Activated CD4-positive, alpha-beta T cell treated with anti-CD3 and anti-CD28 coated beads for 4 hours (primary cell): ENCODE results near the gene PMEPA1.
A peak's percentile ranks its signal among the peaks of the same experiment; 100 is the strongest.

Experiments used
- DNase-seq, 2 donors: peaks; one replicate each; pipeline ENCODE4 v3.0.0-alpha.2; 2020

Gene PMEPA1

DNA sequence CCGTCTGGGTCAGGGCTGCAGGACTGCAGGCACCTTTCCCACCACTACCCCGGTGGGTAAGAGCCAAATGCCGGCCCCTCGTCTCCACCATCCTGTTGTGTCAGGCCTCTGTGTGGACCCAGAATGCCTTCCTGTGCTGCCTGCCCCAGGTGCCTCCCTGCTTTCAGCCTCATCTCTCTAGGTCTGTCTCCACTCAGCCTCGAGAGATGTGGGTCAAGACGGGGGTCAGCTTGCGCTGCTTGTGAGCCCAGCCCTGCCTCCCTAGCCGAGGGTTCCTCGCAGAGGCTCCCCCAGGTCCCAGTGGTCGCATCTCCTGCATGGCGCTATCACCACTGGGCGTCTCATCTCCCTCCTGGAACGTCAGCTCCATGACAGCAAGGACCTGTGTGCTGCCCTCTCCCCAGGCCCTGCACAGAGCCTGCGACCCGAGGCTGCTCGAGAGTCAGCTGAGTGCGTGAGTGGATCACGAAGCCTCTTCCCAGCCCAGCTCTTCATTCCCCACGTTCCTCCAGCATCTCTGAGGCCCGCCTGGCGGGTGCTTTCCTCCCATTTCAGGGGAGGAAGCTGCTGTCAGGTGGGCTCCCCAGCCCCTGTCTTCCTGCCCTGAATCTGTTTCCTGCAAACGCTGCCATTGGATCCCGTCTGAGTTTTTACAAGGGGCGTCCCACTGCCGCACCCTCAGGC is 50.8 kb downstream of the PMEPA1 start:
- DNase-seq: no peak

DNA sequence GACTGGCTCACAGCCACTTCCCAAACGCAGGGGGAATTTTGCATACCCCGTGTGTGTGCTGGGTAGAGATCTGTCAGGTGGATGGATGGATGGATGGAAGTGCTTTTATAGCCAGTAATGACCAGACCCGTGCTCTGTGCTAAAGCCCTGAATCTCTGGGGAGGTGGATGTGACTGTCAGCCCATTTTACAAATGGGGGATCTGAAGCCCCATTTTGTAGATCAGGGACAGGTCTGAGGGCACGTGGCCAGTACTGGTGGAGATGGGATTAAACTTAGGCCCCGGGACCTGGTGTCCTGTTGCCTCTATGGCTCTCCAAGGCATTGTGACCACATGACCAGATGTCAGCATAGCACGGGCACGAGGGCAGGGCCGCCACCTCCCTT is 51.4 kb downstream of the PMEPA1 start:
- DNase-seq: no peak

DNA sequence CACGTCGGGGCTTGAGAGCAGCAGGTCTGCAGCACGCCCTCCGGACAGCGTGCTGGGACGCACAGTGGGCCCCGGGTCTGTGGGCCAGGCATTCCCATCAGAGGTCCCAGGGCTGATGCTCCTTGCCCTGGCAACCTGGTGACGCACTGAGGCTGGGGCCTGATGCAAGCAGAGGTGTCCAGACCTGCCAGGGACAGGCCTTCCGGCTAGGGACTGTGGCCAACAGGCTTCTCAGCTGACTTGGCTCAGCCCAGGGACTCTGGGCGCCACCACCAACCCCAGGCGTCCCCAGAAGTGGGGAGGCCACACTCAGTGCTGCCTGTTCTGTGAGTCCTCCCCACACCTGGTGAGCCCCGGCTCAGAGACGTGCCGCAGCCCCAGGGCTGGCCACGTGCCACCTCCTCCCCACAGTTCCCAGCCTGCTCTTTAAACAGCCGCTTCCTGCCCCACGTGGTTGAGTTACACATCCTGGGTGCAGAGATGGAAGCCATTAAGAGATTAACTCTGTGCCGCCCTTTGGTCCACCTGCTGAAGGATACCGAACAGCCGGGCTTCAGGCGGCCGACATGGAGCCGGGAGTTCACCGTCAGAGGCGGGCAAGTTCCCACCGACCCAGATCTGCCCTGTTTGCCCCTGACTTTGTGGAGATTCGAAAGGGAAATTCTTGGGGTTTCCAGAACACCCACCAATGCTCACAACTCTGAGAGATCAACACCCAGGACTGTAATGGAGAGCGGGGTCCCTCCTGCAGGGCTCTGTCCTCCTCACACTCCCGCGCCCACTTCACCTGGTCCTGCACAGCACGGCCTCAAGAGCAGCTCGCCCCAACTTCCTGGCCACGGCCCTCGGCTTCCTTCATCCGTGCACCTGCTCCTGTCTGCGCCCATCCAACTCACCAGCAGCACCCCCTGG is 52.0 kb downstream of the PMEPA1 start:
- DNase-seq: peak; percentile 15 to 33

GRCh38 chr20:57656821-57657534 is 52.8 kb downstream of the PMEPA1 start:
- no peak for DNase-seq

DNA sequence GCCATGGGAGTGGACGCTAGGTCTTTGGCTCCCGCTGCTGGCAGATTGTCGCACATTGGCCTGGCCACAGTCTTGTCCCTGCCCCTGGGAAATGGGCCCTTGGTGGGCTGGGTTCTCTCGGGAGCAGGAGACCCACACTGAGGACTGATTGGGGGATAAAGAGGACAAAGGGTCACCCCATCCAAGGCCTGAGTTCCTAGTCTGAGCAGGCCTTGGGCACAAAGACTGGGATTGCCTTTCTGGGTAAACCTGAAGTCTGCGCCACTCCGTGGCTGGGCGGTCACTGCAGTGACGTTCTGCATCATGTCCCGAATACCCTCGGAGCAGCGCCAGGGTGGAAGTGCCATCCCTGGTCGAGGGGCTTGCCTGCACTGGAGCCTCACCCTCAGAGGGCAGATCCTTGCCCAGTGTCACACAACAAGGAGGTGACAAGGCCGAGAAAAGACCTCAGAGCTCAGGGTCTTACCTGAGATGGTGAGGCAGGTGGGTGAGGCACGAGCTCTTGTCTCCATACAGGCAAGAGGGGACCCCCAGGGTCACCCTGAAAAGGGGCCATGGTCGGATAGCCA is 53.5 kb downstream of the PMEPA1 start:
- DNase-seq: no peak

GRCh38 chr20:57655809-57656155 is 54.0 kb downstream of the PMEPA1 start:
- no peak for DNase-seq

GRCh38 chr20:57654998-57655808 is 54.6 kb downstream of the PMEPA1 start:
- DNase-seq: no peak

GRCh38 chr20:57654363-57654997 is 55.3 kb downstream of the PMEPA1 start:
- DNase-seq: peak; percentile 50 to 66

DNA sequence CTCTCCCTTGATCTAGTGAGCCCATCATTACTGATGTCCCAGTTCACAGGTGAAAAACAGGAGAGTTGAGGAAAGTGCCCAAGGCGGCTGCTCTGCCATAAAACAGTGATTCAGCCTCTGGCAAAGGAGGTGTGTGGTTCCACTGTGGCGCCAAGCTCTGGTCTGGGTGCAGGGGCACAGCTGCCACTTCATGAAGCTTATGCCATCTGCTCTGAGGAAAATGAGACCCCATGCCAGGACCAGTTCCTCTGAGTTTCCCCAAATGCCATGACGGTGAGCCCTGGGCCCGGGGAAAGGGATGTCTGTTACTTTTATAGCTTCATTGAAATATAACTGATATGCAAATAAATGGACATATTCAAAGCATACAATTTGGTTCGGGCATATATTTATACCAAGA is 55.9 kb downstream of the PMEPA1 start:
- no peak for DNase-seq

GRCh38 chr20:57653546-57653900 is 56.3 kb downstream of the PMEPA1 start:
- DNase-seq: no peak

DNA sequence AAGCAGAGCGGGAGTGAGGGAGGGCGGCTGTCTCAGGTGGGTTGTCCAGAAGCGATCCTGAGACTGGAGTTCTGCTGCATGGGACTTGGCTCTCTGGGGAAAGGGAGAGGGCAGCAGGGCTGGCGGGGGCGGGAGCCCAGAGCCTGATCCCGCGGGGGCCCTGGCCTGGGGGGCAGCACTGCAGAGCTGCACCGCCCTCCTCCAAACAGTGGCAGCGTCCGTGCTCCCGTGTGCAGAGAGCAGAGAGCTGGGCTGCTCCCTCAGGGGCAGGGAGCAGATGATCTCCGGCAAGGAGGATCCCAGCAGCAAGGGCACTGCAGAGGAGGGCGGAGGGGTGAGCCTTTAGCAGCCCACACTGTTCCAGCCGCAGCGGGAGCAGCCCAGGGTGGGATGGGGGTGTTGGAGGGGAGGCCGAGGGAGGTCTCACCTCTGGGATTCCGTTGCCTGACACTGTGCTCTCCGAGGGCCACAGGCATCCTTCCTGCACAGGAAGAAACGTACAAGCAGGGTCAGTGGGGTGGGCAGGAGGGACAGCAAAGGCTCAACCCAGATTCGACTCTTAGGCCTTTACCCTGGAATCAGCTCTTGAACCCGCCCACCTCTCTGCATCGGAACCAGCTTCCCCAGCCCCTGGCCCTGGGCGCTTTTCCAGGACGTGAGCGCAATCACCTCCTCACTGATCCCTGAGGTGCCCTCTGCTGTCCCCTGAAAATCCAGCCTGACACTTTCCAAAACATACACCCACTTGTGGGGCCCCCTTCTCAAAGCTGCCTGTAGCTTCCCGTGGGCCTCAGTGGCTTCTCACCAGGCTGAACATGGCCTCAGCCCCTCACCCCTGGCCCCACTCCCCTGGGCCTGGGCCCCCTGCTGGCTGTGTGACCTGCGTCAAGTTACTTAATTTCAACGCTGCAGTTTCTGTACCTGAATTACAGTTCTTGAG is 56.9 kb downstream of the PMEPA1 start:
- DNase-seq: no peak

- no peak for DNase-seq
Observed at GRCh38 chr20:57651881-57652605, 57.8 kb downstream of the PMEPA1 start.

DNA sequence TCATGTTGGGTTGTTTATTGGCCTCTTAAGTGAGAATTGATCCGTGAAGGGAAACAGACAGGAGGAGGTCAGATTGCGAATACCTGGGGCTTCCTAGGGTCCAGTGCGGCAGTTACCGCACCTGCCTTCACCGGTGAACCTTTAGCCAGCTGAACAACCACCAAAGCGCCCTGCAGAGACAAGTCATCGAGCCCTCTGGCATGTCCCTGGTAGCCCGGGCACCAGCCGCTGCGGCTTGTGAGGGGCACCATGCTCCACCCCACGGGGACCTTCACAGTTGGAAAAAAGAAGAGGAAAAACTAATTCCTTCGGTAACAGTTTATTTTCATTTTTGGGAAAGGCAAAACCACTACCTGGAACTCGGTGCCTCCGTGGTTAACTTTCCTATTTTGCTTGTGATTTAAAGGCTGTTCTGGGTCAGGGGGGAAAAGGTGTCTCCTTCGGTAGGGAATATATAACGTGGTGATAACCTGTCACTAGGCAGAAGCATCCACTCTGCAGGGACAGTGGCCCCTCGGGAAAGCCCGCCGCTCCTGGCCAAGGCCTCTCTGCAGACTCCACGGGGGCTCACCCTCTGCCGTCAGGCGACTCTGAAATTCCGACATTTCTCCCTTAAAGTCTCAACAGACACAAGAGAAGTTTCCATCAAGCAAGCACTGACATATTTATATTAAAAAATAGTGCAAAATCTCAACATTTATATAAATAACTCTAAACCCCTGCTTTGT is 58.9 kb downstream of the PMEPA1 start:
- DNase-seq: no peak

GRCh38 chr20:57650266-57650665 is 59.5 kb downstream of the PMEPA1 start:
- no peak for DNase-seq

DNA sequence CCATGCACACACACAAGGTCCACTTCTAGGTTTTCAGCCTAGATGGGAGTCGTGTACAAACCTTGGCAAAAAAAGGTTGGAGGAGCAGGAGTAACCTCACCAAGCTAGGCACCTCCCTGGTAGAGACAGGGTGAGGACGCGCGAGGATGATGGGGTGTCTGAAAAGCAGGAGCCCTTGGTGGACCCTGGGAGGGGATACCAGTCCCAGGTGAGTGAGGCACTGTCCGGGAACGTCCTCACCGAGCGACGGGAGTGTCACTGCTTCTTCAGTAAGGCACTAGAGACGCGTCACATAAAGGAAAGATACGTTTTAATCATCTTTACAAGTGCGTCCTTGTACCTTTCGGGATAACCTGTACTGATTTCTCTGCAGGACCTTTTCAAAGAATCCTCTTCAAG is 60.2 kb downstream of the PMEPA1 start:
- DNase-seq: no peak

DNA sequence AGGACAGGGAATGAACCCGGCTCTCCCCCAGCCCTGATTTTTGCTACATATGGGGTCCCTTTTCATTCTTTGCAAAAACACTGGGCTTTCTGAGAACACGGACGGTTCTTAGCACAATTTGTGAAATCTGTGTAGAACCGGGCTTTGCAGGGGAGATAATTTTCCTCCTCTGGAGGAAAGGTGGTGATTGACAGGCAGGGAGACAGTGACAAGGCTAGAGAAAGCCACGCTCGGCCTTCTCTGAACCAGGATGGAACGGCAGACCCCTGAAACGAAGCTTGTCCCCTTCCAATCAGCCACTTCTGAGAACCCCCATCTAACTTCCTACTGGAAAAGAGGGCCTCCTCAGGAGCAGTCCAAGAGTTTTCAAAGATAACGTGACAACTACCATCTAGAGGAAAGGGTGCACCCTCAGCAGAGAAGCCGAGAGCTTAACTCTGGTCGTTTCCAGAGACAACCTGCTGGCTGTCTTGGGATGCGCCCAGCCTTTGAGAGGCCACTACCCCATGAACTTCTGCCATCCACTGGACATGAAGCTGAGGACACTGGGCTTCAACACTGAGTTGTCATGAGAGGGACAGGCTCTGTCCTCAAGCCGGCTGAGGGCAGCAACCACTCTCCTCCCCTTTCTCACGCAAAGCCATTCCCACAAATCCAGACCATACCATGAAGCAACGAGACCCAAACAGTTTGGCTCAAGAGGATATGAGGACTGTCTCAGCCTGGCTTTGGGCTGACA is 60.8 kb downstream of the PMEPA1 start:
- DNase-seq: no peak

GRCh38 chr20:57647933-57648785 is 61.7 kb downstream of the PMEPA1 start:
- no peak for DNase-seq
